Ishikawa (cell line): ENCODE results near the gene STXBP5.

Experiments used
- CEBPB ChIP-seq: IDR thresholded peaks from 2 replicates; pipeline ENCODE4 v1.6.1; 2012
- CREB1 ChIP-seq: IDR thresholded peaks from 2 replicates; pipeline ENCODE4 v1.6.1; 2012; ENCODE audit warnings: low read depth
- EP300 ChIP-seq: IDR thresholded peaks from 2 replicates; pipeline ENCODE4 v1.6.1; 2012; ENCODE audit warnings: borderline replicate concordance
- RAD21 ChIP-seq: IDR thresholded peaks from 2 replicates; pipeline ENCODE4 v1.6.1; 2012; ENCODE audit warnings: low read depth
- TAF1 ChIP-seq: IDR thresholded peaks from 2 replicates; pipeline ENCODE4 v1.6.1; 2012; ENCODE audit warnings: low read depth, mild to moderate bottlenecking
- ZBTB7A ChIP-seq: IDR thresholded peaks from 2 replicates; pipeline ENCODE4 v1.6.1; 2012; ENCODE audit warnings: low read depth
- TF ChIP-seq, protein P1 (sequence below): IDR thresholded peaks from 2 replicates; pipeline ENCODE4 v1.6.1; 2012

DNA sequence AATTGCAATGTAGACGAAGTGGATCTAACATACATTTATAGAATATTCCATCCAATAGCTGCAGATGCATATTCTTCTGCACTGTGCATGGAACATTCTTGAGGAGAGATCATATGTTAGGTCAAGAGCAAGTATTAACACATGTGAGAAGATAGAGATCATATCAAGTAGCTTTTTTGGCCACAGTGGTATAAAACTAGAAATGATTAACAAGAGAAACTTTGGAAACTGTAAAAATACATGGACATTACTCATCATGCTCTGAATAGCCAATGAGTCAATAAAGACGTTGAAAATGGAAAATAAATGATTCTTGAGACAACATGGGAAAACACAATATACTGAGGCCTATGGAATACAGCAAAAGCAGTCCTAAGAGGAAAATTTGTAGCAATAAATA is 94.2 kb downstream of the STXBP5 start:
- TF ChIP-seq ZBTB7A = no peak
- no peak for TF ChIP-seq CREB1
- TF ChIP-seq TAF1 = no peak
- TF ChIP-seq, protein P1, sequence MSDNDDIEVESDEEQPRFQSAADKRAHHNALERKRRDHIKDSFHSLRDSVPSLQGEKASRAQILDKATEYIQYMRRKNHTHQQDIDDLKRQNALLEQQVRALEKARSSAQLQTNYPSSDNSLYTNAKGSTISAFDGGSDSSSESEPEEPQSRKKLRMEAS = no peak
- TF ChIP-seq EP300 = no peak
- no peak for TF ChIP-seq CEBPB
- TF ChIP-seq RAD21 = no peak
